Activated naive CD8-positive, alpha-beta T cell treated with anti-CD3 and anti-CD28 coated beads for 36 hours (primary cell): ENCODE results near the gene OR51E2. TPM values are rescaled to one million over a fixed set of nuclear protein-coding genes. Genes with fewer than 3 reads are reported as not detected.

Source experiments
- DNase-seq: peaks from one replicate; pipeline ENCODE4 v3.0.0; 2021
- H3K27ac Mint-ChIP-seq: one replicate; pipeline ENCODE4 v1.8.0; 2022; ENCODE audit warnings: mild to moderate bottlenecking, moderate library complexity, mixed read lengths
- H3K27me3 Mint-ChIP-seq: one replicate; pipeline ENCODE4 v1.8.0; 2022; ENCODE audit warnings: mild to moderate bottlenecking, mixed read lengths
- H3K36me3 Mint-ChIP-seq: one replicate; pipeline ENCODE4 v1.8.0; 2021; ENCODE audit warnings: mild to moderate bottlenecking, mixed read lengths
- H3K4me1 Mint-ChIP-seq: one replicate; pipeline ENCODE4 v1.8.0; 2021; ENCODE audit warnings: mixed read lengths
- H3K4me3 Mint-ChIP-seq: one replicate; pipeline ENCODE4 v1.8.0; 2022; ENCODE audit warnings: mild to moderate bottlenecking, moderate library complexity, mixed read lengths
- H3K9me3 Mint-ChIP-seq: one replicate; pipeline ENCODE4 v1.8.0; 2022; ENCODE audit warnings: mixed read lengths
- total RNA-seq, 2 experiments: library from RNA; stranded (reverse); gene quantifications; one replicate each; pipeline ENCODE4 v1.2.3, GENCODE V29; 2021

Gene OR51E2
- total RNA-seq, 2 experiments from 2014 or later: not detected

DNA sequence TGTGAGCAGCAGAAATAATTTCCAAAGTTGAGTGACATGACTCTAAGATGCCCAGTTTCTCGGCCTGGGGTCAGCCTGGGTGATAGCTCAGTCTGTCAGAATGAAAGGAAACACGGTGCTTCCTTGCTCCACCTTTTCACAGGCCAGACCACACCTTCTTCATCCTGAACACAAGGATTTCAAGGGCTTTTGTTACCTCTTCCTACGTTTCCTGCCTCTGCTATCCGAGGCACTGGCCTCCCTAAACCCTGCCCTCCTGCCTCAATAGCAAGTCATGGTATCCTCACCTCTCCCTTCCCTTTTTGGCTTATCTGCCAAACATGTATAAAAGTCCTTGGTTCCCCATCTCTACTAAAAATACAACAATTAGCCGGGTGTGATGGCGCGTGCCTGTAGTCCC, 55.6 kb downstream of the OR51E2 start:
- no peak for DNase-seq
- Mint-ChIP-seq H3K36me3 (no peaks in the 10 kb centered on the region), H3K4me3 (no peak overlapping the region), H3K4me1 (no peaks in the 10 kb centered on the region), H3K9me3 (no peaks in the 10 kb centered on the region), H3K27me3 (peaks cover 12% of the 10 kb centered on the region), H3K27ac (no peak overlapping the region)

DNA sequence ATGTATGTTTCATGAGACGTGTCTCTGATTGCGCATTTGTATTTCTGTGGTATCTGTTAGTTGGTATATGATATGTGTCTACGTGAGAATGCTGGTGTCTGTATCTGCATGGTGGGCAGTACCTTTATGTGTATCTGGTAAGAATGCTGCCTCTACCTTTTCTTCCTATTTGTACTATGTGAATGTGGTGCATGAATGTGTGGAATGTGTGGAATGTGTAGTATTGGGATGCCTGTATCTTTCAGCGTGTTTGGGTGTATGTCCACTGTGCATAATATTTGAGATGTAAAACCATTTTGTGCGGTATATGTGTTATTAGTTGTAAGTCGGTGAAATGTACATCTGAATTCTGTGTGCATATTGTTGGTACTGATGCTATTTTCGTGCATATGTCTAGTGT, 56.2 kb downstream of the OR51E2 start:
- no peaks in the 10 kb centered on the region for H3K4me1 Mint-ChIP-seq
- no peak overlapping the region for H3K4me3 Mint-ChIP-seq
- no peaks in the 10 kb centered on the region for H3K9me3 Mint-ChIP-seq
- no peaks in the 10 kb centered on the region for H3K36me3 Mint-ChIP-seq
- no peak overlapping the region for H3K27ac Mint-ChIP-seq
- peaks cover 12% of the 10 kb centered on the region for H3K27me3 Mint-ChIP-seq
- DNase-seq: no peak

DNA sequence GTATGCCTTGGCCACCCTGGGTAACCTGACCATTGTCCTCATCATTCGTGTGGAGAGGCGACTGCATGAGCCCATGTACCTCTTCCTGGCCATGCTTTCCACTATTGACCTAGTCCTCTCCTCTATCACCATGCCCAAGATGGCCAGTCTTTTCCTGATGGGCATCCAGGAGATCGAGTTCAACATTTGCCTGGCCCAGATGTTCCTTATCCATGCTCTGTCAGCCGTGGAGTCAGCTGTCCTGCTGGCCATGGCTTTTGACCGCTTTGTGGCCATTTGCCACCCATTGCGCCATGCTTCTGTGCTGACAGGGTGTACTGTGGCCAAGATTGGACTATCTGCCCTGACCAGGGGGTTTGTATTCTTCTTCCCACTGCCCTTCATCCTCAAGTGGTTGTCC, 57.7 kb downstream of the OR51E2 start:
- H3K4me3 Mint-ChIP-seq: no peak overlapping the region
- no peak overlapping the region for H3K27ac Mint-ChIP-seq
- no peaks in the 10 kb centered on the region for H3K4me1 Mint-ChIP-seq
- DNase-seq: no peak
- H3K36me3 Mint-ChIP-seq: no peaks in the 10 kb centered on the region
- no peaks in the 10 kb centered on the region for H3K9me3 Mint-ChIP-seq
- peaks cover 12% of the 10 kb centered on the region for H3K27me3 Mint-ChIP-seq

DNA sequence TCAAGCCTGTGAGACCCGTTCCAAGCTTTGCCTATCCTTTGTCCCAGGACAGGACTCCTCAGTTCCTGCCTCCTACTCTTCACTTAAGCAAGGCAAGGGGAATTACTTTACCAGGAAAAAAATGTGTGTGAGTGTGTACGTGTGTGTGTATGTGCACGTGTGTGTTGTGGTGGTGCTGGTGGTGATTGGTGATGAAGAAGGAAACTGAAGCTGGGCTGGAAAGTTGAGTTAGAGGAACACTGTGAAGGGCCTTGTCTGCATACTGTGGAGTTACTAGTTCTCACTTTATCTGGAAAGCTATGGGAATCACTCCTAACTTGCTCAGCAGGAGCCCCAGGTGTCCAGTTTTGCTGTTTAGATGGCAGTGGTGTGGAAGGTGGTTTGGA, 60.0 kb downstream of the OR51E2 start:
- Mint-ChIP-seq H3K27ac (no peak overlapping the region), H3K4me1 (no peaks in the 10 kb centered on the region)

DNA sequence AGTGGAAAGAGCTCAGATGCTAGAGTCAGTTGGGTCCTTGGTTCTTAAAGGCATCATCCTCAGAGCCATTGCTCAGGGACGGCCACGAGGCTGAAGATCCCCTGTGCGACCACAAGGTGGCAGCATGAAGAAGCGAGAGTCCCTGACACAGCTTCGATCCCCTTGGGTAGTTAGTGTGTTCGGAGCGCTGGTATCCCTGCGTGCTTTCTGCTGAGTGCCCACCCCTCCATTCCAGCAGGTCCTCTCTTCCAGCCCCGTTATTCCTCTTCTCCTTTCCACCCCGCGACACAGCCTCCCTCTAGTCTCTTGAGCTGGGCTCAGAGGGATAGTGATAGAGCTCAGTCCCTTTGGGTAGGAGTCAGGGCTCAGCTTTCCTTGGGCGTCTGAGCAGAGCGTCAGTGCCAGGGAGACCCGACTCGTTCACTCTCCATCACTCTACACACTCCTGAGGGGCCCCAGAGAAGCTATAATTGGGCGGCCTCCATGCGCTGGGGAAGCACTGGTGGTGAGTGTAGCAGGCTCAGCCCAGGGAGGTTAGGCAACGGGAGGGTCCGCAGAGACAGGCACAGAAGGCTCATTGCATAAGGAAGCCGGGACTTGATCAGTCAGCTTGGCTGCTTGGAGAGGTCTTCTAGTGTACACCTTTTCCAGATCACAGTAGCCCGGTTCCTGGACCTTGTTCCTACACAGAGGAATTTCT, 60.5 kb downstream of the OR51E2 start, which contains the start of gene OR51D1:
OR51D1 (plus strand) TSS at position 516 of the 700 bp plus-strand sequence. CDS start 2,314 bp downstream, outside the sequence.
- no peaks in the 10 kb centered on the region for H3K36me3 Mint-ChIP-seq
- peaks cover 10% of the 10 kb centered on the region for H3K27me3 Mint-ChIP-seq
- no peaks in the 10 kb centered on the region for H3K4me1 Mint-ChIP-seq
- H3K27ac Mint-ChIP-seq: no peak within 1 kb of the TSS
- peak; percentile 64 for DNase-seq
- no peak within 1 kb of the TSS for H3K4me3 Mint-ChIP-seq
- H3K9me3 Mint-ChIP-seq: no peaks in the 10 kb centered on the region

More for the DNA sequence above, 60.0 kb downstream of the OR51E2 start:
- peaks cover 8% of the 10 kb centered on the region for H3K27me3 Mint-ChIP-seq
- DNase-seq: no peak
- H3K4me3 Mint-ChIP-seq: no peak overlapping the region
- no peaks in the 10 kb centered on the region for H3K9me3 Mint-ChIP-seq
- H3K36me3 Mint-ChIP-seq: no peaks in the 10 kb centered on the region

DNA sequence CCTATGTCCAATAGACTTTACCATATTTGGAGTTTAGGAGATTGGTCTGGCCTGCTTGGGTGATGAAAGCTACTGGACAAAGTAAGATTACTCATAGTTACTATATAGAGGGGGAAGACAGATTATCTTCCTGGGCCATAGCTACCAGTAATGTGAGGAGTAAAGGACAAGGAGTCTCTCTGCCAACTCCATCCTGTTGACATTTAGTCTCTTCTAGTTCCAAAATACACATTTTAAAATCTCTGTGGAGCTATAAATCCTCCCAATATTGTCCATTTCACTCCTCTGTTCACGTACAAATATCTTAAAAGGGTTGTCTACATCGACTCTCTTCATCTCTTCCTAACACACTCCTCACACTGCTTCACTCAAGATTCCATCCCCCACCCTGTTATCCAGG, 61.5 kb downstream of the OR51E2 start:
- Mint-ChIP-seq H3K27me3 (peaks cover 16% of the 10 kb centered on the region), H3K4me1 (no peaks in the 10 kb centered on the region), H3K27ac (no peak overlapping the region), H3K4me3 (no peak overlapping the region), H3K36me3 (no peaks in the 10 kb centered on the region), H3K9me3 (no peaks in the 10 kb centered on the region)
- DNase-seq: no peak

Other genes starting within 250 kb of the OR51E2 start
- not detected for gene OR52K2, start 248.6 kb downstream of the OR51E2 start, total RNA-seq
- gene OR52K1, start 215.2 kb downstream of the OR51E2 start, total RNA-seq: not detected
- not detected for gene OR52M1, start 152.7 kb downstream of the OR51E2 start, total RNA-seq
- gene OR52I2, start 116.1 kb downstream of the OR51E2 start, total RNA-seq: not detected
- not detected for gene OR52I1, start 103.8 kb downstream of the OR51E2 start, total RNA-seq
- gene TRIM68, start 89.6 kb downstream of the OR51E2 start, total RNA-seq: 10 to 100 TPM; 11.1 to 12.0 TPM
- gene OR51D1, start 60.4 kb downstream of the OR51E2 start, total RNA-seq: not detected
- gene OR51E1, start 53.9 kb downstream of the OR51E2 start, total RNA-seq: not detected
- gene MMP26, start 6.9 kb upstream of the OR51E2 start, total RNA-seq: not detected
- not detected for gene OR51F1, start 72.1 kb upstream of the OR51E2 start, total RNA-seq
- not detected for gene OR52R1, start 106.5 kb upstream of the OR51E2 start, total RNA-seq
- not detected for gene OR51F2, start 123.5 kb upstream of the OR51E2 start, total RNA-seq
- gene OR51S1, start 151.4 kb upstream of the OR51E2 start, total RNA-seq: not detected
- gene OR51T1, start 184.0 kb upstream of the OR51E2 start, total RNA-seq: not detected
- not detected for gene OR51A7, start 205.9 kb upstream of the OR51E2 start, total RNA-seq
- gene OR51G2, start 221.5 kb upstream of the OR51E2 start, total RNA-seq: not detected
- gene OR51G1, start 226.5 kb upstream of the OR51E2 start, total RNA-seq: not detected
- gene OR51A4, start 249.8 kb upstream of the OR51E2 start, total RNA-seq: not detected